Measurements from ENCODE around the gene GLRA1.

Gene GLRA1

DNA sequence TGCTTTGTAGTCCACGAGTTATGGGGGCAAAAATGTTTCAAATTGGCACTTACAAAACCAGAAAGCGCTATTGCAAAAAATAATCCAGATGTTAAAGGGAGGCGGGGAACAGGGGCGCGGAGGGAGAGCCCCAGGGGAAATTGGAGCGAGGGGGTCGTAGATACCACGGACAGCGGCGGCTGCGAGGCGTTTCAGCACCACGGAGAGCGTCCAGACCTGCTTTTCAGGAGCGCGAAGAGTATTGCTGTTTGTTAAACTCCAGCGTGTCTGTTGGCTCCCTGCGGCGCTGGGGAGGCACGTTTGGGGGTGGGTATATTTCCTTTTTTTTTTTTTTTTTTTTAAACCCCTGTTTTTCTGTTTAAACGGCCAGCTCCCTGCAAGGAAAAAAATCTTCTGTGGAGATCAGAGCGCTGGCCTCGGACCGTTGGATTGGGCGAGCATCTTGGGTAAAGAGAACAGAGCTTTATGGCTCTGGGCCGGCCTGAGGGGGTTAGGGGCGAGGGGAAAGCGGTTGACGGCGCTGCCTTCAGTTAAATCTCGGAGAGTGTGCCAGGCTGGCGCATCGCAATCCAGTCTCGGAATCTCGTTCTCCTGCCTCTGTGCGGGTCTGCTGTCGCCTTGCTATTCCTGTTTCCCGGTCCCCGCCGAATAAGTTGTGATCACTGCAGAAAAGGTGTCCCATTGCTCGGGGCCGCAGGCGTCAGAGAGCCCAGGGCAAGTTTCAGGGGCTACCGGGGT is at the start of gene GLRA1:
TSS of gene GLRA1 (minus strand) at position 288 of the 738 bp plus-strand sequence. CDS start 302 bp downstream, outside the sequence.
- Histone ChIP-seq H3K4me3 (ENCODE audit: low read length) (no peak within 1 kb of the TSS), H3K9me3 (ENCODE audit: control insufficient read depth, low read length) (no peaks in the 10 kb centered on the region), H3K36me3 (ENCODE audit: control insufficient read depth, insufficient read depth, low read length) (no peaks in the 10 kb centered on the region)

GRCh38 chr5:151970885-151971284 is 46.2 kb upstream of the GLRA1 start:
- Histone ChIP-seq H3K4me1 (ENCODE audit: control insufficient read depth, insufficient read depth, low read length) (no peaks in the 10 kb centered on the region), H3K9ac (ENCODE audit: low read length) (no peak overlapping the region), H3K9me3 (ENCODE audit: control insufficient read depth, low read length) (no peaks in the 10 kb centered on the region), H3K36me3 (ENCODE audit: control insufficient read depth, insufficient read depth, low read length) (no peaks in the 10 kb centered on the region), H3K4me3 (ENCODE audit: low read length) (no peak overlapping the region), H3K27me3 (ENCODE audit: control insufficient read depth, insufficient read depth, low read length) (no peaks in the 10 kb centered on the region)

More for the DNA sequence above, at the start of gene GLRA1:
- Histone ChIP-seq H3K27me3 (ENCODE audit: control insufficient read depth, insufficient read depth, low read length) (peaks cover 5% of the 10 kb centered on the region), H3K4me1 (ENCODE audit: control insufficient read depth, insufficient read depth, low read length) (no peaks in the 10 kb centered on the region), H3K9ac (ENCODE audit: low read length) (no peak within 1 kb of the TSS)

- Histone ChIP-seq H3K4me1 (ENCODE audit: control insufficient read depth, insufficient read depth, low read length) (no peaks in the 10 kb centered on the region), H3K9ac (ENCODE audit: low read length) (no peak overlapping the region), H3K36me3 (ENCODE audit: control insufficient read depth, insufficient read depth, low read length) (no peaks in the 10 kb centered on the region), H3K27me3 (ENCODE audit: control insufficient read depth, insufficient read depth, low read length) (no peaks in the 10 kb centered on the region), H3K9me3 (ENCODE audit: control insufficient read depth, low read length) (no peaks in the 10 kb centered on the region), H3K4me3 (ENCODE audit: low read length) (no peak overlapping the region)
Measured at GRCh38 chr5:151967865-151968264, 43.2 kb upstream of the GLRA1 start.

DNA sequence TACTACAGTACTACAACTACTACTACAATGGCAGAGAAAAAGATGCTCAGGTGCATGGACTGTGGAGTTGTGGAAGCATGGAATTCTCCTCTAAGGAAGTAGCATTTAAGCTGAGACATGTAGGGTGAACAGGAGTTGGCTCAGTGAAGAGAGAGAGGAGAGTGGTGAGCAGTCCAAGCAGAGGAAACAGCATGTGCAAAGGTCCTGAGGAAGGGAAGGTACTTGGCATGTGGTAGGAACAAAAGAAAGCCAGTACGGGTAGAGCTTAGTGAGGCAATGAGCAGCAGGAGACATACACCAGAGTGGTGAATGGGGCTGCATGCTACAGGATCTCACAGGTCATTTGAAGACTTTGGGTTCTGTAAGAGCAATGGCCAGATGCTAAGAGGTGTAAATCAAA is 41.4 kb upstream of the GLRA1 start:
- Histone ChIP-seq H3K9me3 (ENCODE audit: control insufficient read depth, low read length) (no peaks in the 10 kb centered on the region), H3K4me3 (ENCODE audit: low read length) (no peak overlapping the region), H3K4me1 (ENCODE audit: control insufficient read depth, insufficient read depth, low read length) (no peaks in the 10 kb centered on the region), H3K27me3 (ENCODE audit: control insufficient read depth, insufficient read depth, low read length) (no peaks in the 10 kb centered on the region), H3K36me3 (ENCODE audit: control insufficient read depth, insufficient read depth, low read length) (no peaks in the 10 kb centered on the region), H3K9ac (ENCODE audit: low read length) (no peak overlapping the region)

DNA sequence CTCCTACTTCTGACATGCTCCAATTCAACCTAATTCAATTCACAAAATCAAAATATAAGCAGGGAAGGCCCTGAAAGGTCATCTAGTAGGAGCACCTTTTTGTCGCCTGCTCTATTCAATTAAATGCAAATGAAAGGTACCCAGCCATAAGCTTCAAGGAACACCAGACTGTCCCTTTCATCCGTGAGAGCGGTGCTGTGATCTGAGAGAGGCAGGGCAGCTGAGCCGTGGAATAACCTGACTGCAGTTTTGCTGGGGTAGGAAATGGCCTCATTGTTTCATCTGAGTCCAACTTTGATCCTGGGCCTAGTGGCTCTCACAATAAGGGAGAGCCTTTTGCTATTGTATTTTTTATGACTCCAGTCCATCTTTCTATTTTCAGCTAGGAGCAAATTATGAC is 39.8 kb upstream of the GLRA1 start:
- no peak overlapping the region for H3K4me3 ChIP-seq (ENCODE audit: low read length)

DNA sequence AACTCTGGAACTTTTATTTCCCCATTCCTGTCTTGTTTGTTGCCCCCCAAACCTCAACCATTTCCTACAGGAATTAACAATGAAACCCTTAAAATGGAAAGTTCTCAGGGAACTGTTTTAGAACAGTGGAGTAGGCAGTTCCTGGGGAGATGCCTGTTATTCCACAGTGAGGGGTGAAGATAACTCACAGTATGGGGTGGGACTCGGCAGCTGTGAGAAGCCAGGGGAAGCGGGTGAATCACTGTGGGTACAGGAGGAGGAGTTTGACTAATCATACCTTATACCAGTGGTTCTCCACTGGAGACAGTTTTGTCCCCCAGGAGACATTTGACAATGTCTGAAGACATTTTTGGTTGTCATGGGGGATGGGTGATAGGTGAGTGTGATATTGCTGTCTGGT is 36.9 kb upstream of the GLRA1 start:
- Histone ChIP-seq H3K9ac (ENCODE audit: low read length) (no peak overlapping the region), H3K9me3 (ENCODE audit: control insufficient read depth, low read length) (no peaks in the 10 kb centered on the region), H3K4me3 (ENCODE audit: low read length) (no peak overlapping the region), H3K36me3 (ENCODE audit: control insufficient read depth, insufficient read depth, low read length) (no peaks in the 10 kb centered on the region), H3K4me1 (ENCODE audit: control insufficient read depth, insufficient read depth, low read length) (no peaks in the 10 kb centered on the region), H3K27me3 (ENCODE audit: control insufficient read depth, insufficient read depth, low read length) (no peaks in the 10 kb centered on the region)

More for the DNA sequence above, 39.8 kb upstream of the GLRA1 start:
- H3K4me1 ChIP-seq (ENCODE audit: control insufficient read depth, insufficient read depth, low read length): no peaks in the 10 kb centered on the region
- H3K9ac ChIP-seq (ENCODE audit: low read length): no peak overlapping the region
- no peaks in the 10 kb centered on the region for H3K27me3 ChIP-seq (ENCODE audit: control insufficient read depth, insufficient read depth, low read length)
- H3K36me3 ChIP-seq (ENCODE audit: control insufficient read depth, insufficient read depth, low read length): no peaks in the 10 kb centered on the region
- H3K9me3 ChIP-seq (ENCODE audit: control insufficient read depth, low read length): no peaks in the 10 kb centered on the region

DNA sequence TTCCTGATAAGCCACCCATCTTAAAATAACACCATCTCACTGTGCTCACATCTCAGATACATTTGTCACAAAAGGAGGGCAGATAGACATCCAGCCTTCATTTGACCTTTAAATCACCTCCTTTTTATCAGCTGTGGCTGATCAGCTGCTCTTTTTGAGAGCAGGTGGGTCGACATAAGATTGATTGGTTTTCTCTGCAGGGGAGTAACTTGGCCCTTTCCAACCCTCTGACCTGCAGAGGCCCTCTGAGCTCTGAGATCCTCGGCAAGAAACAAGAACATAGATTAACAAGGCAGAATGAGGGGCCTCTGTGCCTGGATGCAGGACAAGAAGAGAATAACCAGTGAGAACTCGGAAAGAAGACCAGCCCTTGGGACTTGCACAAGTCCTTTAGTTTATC is 33.5 kb upstream of the GLRA1 start:
- Histone ChIP-seq H3K27me3 (ENCODE audit: control insufficient read depth, insufficient read depth, low read length) (no peaks in the 10 kb centered on the region), H3K36me3 (ENCODE audit: control insufficient read depth, insufficient read depth, low read length) (no peaks in the 10 kb centered on the region), H3K4me1 (ENCODE audit: control insufficient read depth, insufficient read depth, low read length) (no peaks in the 10 kb centered on the region), H3K9ac (ENCODE audit: low read length) (no peak overlapping the region), H3K9me3 (ENCODE audit: control insufficient read depth, low read length) (no peaks in the 10 kb centered on the region), H3K4me3 (ENCODE audit: low read length) (no peak overlapping the region)

DNA sequence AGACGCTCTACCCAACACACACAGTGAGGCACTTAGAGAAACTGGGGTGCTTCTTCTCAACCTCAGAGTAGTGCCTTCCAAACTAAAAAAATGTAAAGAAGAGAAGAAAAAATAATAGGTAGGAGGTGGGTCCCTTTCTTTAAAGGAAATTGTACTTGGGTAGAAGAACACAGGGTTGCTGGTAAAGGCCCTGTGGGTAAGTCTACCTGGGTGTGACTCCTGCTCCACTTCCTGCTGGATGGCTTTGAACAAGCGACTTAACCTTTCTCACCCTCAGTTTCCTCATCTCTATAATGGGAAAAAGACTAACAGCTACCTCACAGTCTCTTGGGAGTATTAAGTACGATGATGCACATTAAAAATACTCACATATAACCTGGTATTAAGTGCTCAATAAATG is 32.1 kb upstream of the GLRA1 start:
- H3K9me3 ChIP-seq (ENCODE audit: control insufficient read depth, low read length): no peaks in the 10 kb centered on the region
- no peaks in the 10 kb centered on the region for H3K27me3 ChIP-seq (ENCODE audit: control insufficient read depth, insufficient read depth, low read length)
- H3K4me1 ChIP-seq (ENCODE audit: control insufficient read depth, insufficient read depth, low read length): no peaks in the 10 kb centered on the region
- no peak overlapping the region for H3K9ac ChIP-seq (ENCODE audit: low read length)
- no peaks in the 10 kb centered on the region for H3K36me3 ChIP-seq (ENCODE audit: control insufficient read depth, insufficient read depth, low read length)
- H3K4me3 ChIP-seq (ENCODE audit: low read length): no peak overlapping the region

GRCh38 chr5:151954255-151954654 is 29.6 kb upstream of the GLRA1 start:
- Histone ChIP-seq H3K36me3 (ENCODE audit: control insufficient read depth, insufficient read depth, low read length) (no peaks in the 10 kb centered on the region), H3K27me3 (ENCODE audit: control insufficient read depth, insufficient read depth, low read length) (no peaks in the 10 kb centered on the region), H3K9me3 (ENCODE audit: control insufficient read depth, low read length) (no peaks in the 10 kb centered on the region), H3K4me3 (ENCODE audit: low read length) (no peak overlapping the region), H3K9ac (ENCODE audit: low read length) (no peak overlapping the region), H3K4me1 (ENCODE audit: control insufficient read depth, insufficient read depth, low read length) (no peaks in the 10 kb centered on the region)

DNA sequence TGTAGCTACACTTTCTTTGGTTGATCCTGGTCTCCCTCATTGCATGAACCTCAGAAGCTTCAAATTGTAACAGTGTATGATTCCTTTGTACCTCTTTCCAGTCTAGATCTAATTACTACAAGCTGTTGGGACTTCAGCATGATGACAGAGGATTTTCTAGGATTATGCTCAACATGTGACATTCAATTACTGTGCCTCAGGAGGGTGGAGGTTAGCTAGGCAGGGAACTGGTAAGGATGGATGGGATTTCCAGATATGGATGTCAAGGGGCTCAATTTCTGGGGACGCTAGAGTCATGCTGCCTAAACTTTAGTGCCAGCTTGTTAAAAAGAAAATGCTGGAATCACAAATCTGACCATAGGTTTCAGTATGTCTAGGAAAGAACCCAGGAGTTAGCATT is 29.2 kb upstream of the GLRA1 start:
- H3K36me3 ChIP-seq (ENCODE audit: control insufficient read depth, insufficient read depth, low read length): no peaks in the 10 kb centered on the region
- no peaks in the 10 kb centered on the region for H3K9me3 ChIP-seq (ENCODE audit: control insufficient read depth, low read length)
- H3K4me3 ChIP-seq (ENCODE audit: low read length): no peak overlapping the region
- H3K4me1 ChIP-seq (ENCODE audit: control insufficient read depth, insufficient read depth, low read length): no peaks in the 10 kb centered on the region
- H3K27me3 ChIP-seq (ENCODE audit: control insufficient read depth, insufficient read depth, low read length): no peaks in the 10 kb centered on the region
- no peak overlapping the region for H3K9ac ChIP-seq (ENCODE audit: low read length)

DNA sequence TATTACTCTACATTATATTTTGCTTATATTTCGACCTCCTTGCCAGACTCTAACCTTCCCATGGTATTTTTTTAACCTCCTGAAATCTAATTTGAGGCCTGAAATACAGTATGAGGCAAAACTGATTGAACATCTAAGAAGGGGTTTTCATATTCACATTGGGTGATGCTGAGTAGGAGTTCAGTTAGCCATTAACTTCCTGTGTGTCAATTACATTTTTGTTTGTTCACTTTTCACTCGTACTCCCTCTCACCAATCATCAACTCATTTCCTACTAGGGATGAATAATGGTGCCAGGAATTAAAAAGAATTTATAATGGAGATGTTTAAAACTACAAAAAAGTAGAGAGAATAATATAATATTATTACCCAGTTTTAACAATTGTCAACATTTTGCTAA is 27.6 kb upstream of the GLRA1 start:
- H3K27me3 ChIP-seq (ENCODE audit: control insufficient read depth, insufficient read depth, low read length): no peaks in the 10 kb centered on the region
- H3K4me1 ChIP-seq (ENCODE audit: control insufficient read depth, insufficient read depth, low read length): no peaks in the 10 kb centered on the region
- no peaks in the 10 kb centered on the region for H3K9me3 ChIP-seq (ENCODE audit: control insufficient read depth, low read length)
- H3K4me3 ChIP-seq (ENCODE audit: low read length): no peak overlapping the region
- H3K9ac ChIP-seq (ENCODE audit: low read length): no peak overlapping the region
- no peaks in the 10 kb centered on the region for H3K36me3 ChIP-seq (ENCODE audit: control insufficient read depth, insufficient read depth, low read length)

DNA sequence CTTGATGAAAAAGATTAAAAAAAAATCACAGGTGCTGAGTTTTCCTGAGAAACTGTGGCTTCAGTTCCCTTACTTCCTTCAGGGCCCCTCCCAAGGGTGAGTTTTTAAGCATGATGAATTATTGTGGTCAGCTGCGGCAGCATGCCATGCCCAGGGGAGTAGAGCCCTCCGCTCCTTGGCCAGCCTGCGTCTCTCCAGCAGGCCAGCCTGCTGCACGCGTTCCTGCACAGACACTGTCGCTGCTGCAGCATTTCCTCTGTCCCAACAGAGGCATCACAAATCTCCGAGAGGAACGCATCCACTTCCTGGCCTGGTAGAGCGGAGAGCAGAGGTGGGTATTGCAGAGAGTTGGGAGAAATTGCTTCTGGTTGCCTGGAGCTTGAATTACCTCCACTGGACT is 26.1 kb upstream of the GLRA1 start:
- Histone ChIP-seq H3K4me1 (ENCODE audit: control insufficient read depth, insufficient read depth, low read length) (no peaks in the 10 kb centered on the region), H3K4me3 (ENCODE audit: low read length) (no peak overlapping the region), H3K27me3 (ENCODE audit: control insufficient read depth, insufficient read depth, low read length) (no peaks in the 10 kb centered on the region), H3K36me3 (ENCODE audit: control insufficient read depth, insufficient read depth, low read length) (no peaks in the 10 kb centered on the region), H3K9me3 (ENCODE audit: control insufficient read depth, low read length) (no peaks in the 10 kb centered on the region), H3K9ac (ENCODE audit: low read length) (no peak overlapping the region)

Measured in mucosa of stomach (tissue), 1 donor.